Ascending aorta (tissue), 2 donors: ENCODE data around the gene ST8SIA5. TPM values are rescaled to one million over a fixed set of nuclear protein-coding genes. Genes with fewer than 3 reads are reported as not detected.

Experiments used
- DNase-seq, 2 donors: peaks; one replicate each; pipeline ENCODE4 v3.0.0-alpha.2; 2019; ENCODE audit warnings: low spot score in 2 of 2
- H3K27ac ChIP-seq, 2 donors: fragments of 200-600 bp; sonication (generic); one replicate each; pipeline ENCODE4 v1.5.1; 2016 to 2017; ENCODE audit warnings: mild to moderate bottlenecking in 1 of 2
- H3K27me3 ChIP-seq: fragments of 200-600 bp; sonication (generic); one replicate; pipeline ENCODE4 v1.5.1; 2017
- H3K36me3 ChIP-seq, 2 donors: fragments of 200-600 bp; sonication (generic); one replicate each; pipeline ENCODE4 v1.5.1; 2016
- H3K4me1 ChIP-seq, 2 donors: fragments of 200-600 bp; sonication (generic); one replicate each; pipeline ENCODE4 v1.5.1; 2016 to 2017; ENCODE audit warnings: mild to moderate bottlenecking in 1 of 2
- H3K4me3 ChIP-seq, 2 donors: fragments of 200-600 bp; sonication (generic); one replicate each; pipeline ENCODE4 v1.5.1; 2016 to 2017; ENCODE audit warnings: mild to moderate bottlenecking in 1 of 2
- H3K9me3 ChIP-seq, 2 donors: fragments of 200-600 bp; sonication (generic); one replicate each; pipeline ENCODE4 v1.5.1; 2016
- CTCF ChIP-seq, 3 experiments: fragments of 200-600 bp in 2 of 3; fragments of 450-650 bp in 1 of 3; sonication (generic) in 2 of 3; IDR thresholded peaks; one replicate each; pipeline ENCODE4 v1.5.1; 2016 to 2019; ENCODE audit warnings: antibody characterized with exemption in 3 of 3, mild to moderate bottlenecking in 1 of 3, moderate library complexity in 1 of 3
- intact Hi-C: fragments of 100-400 bp; cut with DNase I; formaldehyde crosslinking; loops from one replicate; pipeline ENCODE4 v1.15.1; 2023
- total RNA-seq: library from RNA; depleted of rRNA; stranded (reverse); fragments of >200 nt; gene quantifications from one replicate; pipeline ENCODE4 v1.1.0, GENCODE V29; 2016

The ST8SIA5 gene
- total RNA-seq, 1 donor from 2014 or later: 0.11 TPM

- no peak for DNase-seq
- H3K4me1 ChIP-seq: no peaks in the 10 kb centered on the region
- TF ChIP-seq CTCF (IDR thresholded peaks at IDR 0.05): no peak
- intact Hi-C loops: no loop called here
- no peaks in the 10 kb centered on the region for H3K36me3 ChIP-seq
- H3K27ac ChIP-seq: no peak overlapping the region
- no peak overlapping the region for H3K4me3 ChIP-seq
- H3K9me3 ChIP-seq: no peaks in the 10 kb centered on the region
- no peaks in the 10 kb centered on the region for H3K27me3 ChIP-seq
Measured at GRCh38 chr18:46649071-46649862, 107.6 kb downstream of the ST8SIA5 start.

GRCh38 chr18:46646468-46646867 is 110.4 kb downstream of the ST8SIA5 start:
- Histone ChIP-seq H3K27me3 (no peaks in the 10 kb centered on the region), H3K4me3 (no peak overlapping the region), H3K27ac (no peak overlapping the region), H3K4me1 (no peaks in the 10 kb centered on the region), H3K36me3 (no peaks in the 10 kb centered on the region), H3K9me3 (no peaks in the 10 kb centered on the region)
- no peak for DNase-seq
- intact Hi-C loops: no loop called here
- TF ChIP-seq CTCF (IDR thresholded peaks at IDR 0.05): no peak

GRCh38 chr18:46642561-46642960 is 114.3 kb downstream of the ST8SIA5 start:
- no peak for DNase-seq
- TF ChIP-seq CTCF (IDR thresholded peaks at IDR 0.05): no peak
- intact Hi-C loops: no loop called here

GRCh38 chr18:46641917-46642316 is 114.9 kb downstream of the ST8SIA5 start:
- no peak for TF ChIP-seq CTCF (IDR thresholded peaks at IDR 0.05)
- Histone ChIP-seq H3K27me3 (no peaks in the 10 kb centered on the region), H3K4me1 (no peaks in the 10 kb centered on the region), H3K9me3 (no peaks in the 10 kb centered on the region), H3K4me3 (no peak overlapping the region), H3K27ac (no peak overlapping the region), H3K36me3 (no peaks in the 10 kb centered on the region)
- intact Hi-C loops: no loop called here
- no peak for DNase-seq

More at GRCh38 chr18:46642561-46642960, 114.3 kb downstream of the ST8SIA5 start:
- H3K4me1 ChIP-seq: no peaks in the 10 kb centered on the region
- no peaks in the 10 kb centered on the region for H3K27me3 ChIP-seq
- H3K4me3 ChIP-seq: no peak overlapping the region
- no peaks in the 10 kb centered on the region for H3K36me3 ChIP-seq
- no peak overlapping the region for H3K27ac ChIP-seq
- H3K9me3 ChIP-seq: no peaks in the 10 kb centered on the region

- H3K36me3 ChIP-seq: no peaks in the 10 kb centered on the region
- H3K9me3 ChIP-seq: no peaks in the 10 kb centered on the region
- no peaks in the 10 kb centered on the region for H3K4me1 ChIP-seq
- intact Hi-C loops: no loop called here
- H3K27me3 ChIP-seq: no peaks in the 10 kb centered on the region
- no peak overlapping the region for H3K27ac ChIP-seq
- DNase-seq: peak in 1 of 2 donors; percentile 45
- TF ChIP-seq CTCF (IDR thresholded peaks at IDR 0.05): no peak
- H3K4me3 ChIP-seq: no peak overlapping the region
Measured at GRCh38 chr18:46639386-46639785, 117.5 kb downstream of the ST8SIA5 start.
